ENCODE results near the gene AMFR.

AMFR gene

DNA sequence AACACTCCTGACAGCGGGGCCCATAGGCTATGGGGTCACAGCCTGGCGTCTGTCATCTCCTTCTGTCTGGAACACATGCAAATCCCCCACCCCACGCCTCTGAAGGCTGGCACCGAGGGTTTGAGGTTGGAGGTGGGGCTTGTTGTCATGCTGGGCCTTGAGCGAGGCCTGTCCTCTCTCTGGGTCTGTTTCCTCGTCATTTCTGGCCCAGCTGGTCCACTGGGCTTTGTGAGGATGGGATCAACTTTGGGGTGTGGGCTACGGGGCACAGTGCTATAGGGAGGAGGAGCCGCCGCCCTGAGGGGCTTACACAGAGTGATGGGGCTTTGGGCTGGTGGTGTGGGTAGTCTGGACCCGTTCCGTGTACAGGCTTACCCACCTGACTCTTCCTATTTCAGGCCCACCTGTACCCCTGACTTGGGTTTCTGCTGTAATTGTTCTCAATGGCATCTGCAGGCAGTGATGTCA, 87.5 kb downstream of the AMFR start:
- H3K9me3 ChIP-seq (ENCODE audit: control insufficient read depth, insufficient read depth, low read length), result no peaks in the 10 kb centered on the region
- H3K27ac ChIP-seq (ENCODE audit: low read depth, low read length), result no peak overlapping the region
- no peak overlapping the region for H3K9ac ChIP-seq (ENCODE audit: low read depth, low read length)
- no peaks in the 10 kb centered on the region for H3K4me1 ChIP-seq (ENCODE audit: control insufficient read depth, insufficient read depth, low read length)
- H3K27me3 ChIP-seq (ENCODE audit: control insufficient read depth, insufficient read depth, low read length), result no peaks in the 10 kb centered on the region
- no peak overlapping the region for H3K4me3 ChIP-seq (ENCODE audit: low read depth, low read length)
- no peaks in the 10 kb centered on the region; the same call in 1 of the 2 replicates for H3K36me3 ChIP-seq (ENCODE audit: control insufficient read depth, insufficient read depth, low read length)

- no peak overlapping the region for H3K27ac ChIP-seq (ENCODE audit: low read depth, low read length)
- H3K36me3 ChIP-seq (ENCODE audit: control insufficient read depth, insufficient read depth, low read length), result no peaks in the 10 kb centered on the region; the same call in 1 of the 2 replicates
Measured at GRCh38 chr16:56337131-56337857, 88.1 kb downstream of the AMFR start.

DNA sequence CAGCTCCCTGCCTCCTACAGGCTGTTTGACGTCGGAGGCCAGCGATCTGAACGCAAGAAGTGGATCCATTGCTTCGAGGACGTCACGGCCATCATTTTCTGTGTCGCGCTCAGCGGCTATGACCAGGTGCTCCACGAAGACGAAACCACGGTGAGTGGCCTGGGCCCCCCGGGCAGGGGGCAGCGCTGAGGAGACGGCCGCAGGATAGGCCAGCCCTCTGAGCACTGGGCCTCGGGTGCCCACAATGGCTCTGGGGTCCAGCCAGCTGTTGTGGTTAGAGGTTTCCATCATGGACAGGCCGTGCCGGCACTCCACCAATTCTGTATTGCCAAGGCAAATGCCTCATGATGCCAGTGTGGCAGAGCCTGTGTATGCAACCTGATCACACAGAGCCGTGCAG, 88.6 kb downstream of the AMFR start:
- no peaks in the 10 kb centered on the region for H3K9me3 ChIP-seq (ENCODE audit: control insufficient read depth, insufficient read depth, low read length)
- H3K4me1 ChIP-seq (ENCODE audit: control insufficient read depth, insufficient read depth, low read length), result no peaks in the 10 kb centered on the region
- H3K27ac ChIP-seq (ENCODE audit: low read depth, low read length), result no peak overlapping the region
- no peaks in the 10 kb centered on the region for H3K27me3 ChIP-seq (ENCODE audit: control insufficient read depth, insufficient read depth, low read length)
- H3K4me3 ChIP-seq (ENCODE audit: low read depth, low read length), result no peak overlapping the region
- no peak overlapping the region for H3K9ac ChIP-seq (ENCODE audit: low read depth, low read length)
- no peaks in the 10 kb centered on the region for H3K36me3 ChIP-seq (ENCODE audit: control insufficient read depth, insufficient read depth, low read length)

More at GRCh38 chr16:56337131-56337857, 88.1 kb downstream of the AMFR start:
- no peak overlapping the region for H3K9ac ChIP-seq (ENCODE audit: low read depth, low read length)
- H3K4me1 ChIP-seq (ENCODE audit: control insufficient read depth, insufficient read depth, low read length), result no peaks in the 10 kb centered on the region
- no peaks in the 10 kb centered on the region for H3K9me3 ChIP-seq (ENCODE audit: control insufficient read depth, insufficient read depth, low read length)
- H3K27me3 ChIP-seq (ENCODE audit: control insufficient read depth, insufficient read depth, low read length), result no peaks in the 10 kb centered on the region
- no peak overlapping the region for H3K4me3 ChIP-seq (ENCODE audit: low read depth, low read length)

GRCh38 chr16:56336071-56336688, 89.2 kb downstream of the AMFR start:
- Histone ChIP-seq H3K9ac (ENCODE audit: low read depth, low read length) (no peak overlapping the region), H3K27ac (ENCODE audit: low read depth, low read length) (no peak overlapping the region), H3K4me3 (ENCODE audit: low read depth, low read length) (no peak overlapping the region), H3K9me3 (ENCODE audit: control insufficient read depth, insufficient read depth, low read length) (no peaks in the 10 kb centered on the region), H3K36me3 (ENCODE audit: control insufficient read depth, insufficient read depth, low read length) (no peaks in the 10 kb centered on the region), H3K4me1 (ENCODE audit: control insufficient read depth, insufficient read depth, low read length) (no peaks in the 10 kb centered on the region), H3K27me3 (ENCODE audit: control insufficient read depth, insufficient read depth, low read length) (no peaks in the 10 kb centered on the region)

GRCh38 chr16:56334761-56335160, 90.6 kb downstream of the AMFR start:
- H3K4me3 ChIP-seq (ENCODE audit: low read depth, low read length), result no peak overlapping the region

DNA sequence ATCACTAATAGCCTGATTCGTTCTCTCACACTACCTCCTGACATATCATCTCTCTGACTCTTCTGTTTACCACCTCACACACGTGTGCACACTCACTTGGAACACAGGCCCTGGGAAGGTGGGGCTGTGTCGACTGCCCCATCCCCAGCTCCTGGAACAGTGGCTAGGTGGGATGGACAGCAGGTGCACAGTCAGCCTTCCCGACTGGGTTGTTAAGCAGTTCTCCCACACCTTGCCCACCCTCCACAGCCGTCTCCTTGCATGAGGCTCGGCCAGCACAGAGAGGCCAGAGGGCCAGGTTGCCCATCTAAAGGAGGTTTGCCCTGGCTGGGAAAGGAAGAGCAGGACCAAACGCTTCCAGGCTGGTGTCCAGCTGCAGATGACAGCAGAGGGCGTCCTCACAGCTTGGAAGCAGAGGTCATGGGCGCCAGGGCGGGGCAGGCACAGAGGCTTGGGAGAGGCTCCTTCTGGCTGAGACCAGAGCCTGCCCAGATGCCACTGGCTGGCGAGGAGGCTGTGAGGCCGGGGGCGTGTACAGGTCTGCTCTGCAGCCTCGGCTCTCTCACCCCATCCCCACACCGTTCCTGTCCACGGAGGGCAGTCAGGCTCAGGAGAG, 92.8 kb downstream of the AMFR start:
- no peak overlapping the region for H3K27ac ChIP-seq (ENCODE audit: low read depth, low read length)
- H3K4me1 ChIP-seq (ENCODE audit: control insufficient read depth, insufficient read depth, low read length), result no peaks in the 10 kb centered on the region
- H3K27me3 ChIP-seq (ENCODE audit: control insufficient read depth, insufficient read depth, low read length), result no peaks in the 10 kb centered on the region

More at GRCh38 chr16:56334761-56335160, 90.6 kb downstream of the AMFR start:
- H3K27ac ChIP-seq (ENCODE audit: low read depth, low read length), result no peak overlapping the region
- H3K9ac ChIP-seq (ENCODE audit: low read depth, low read length), result no peak overlapping the region
- no peaks in the 10 kb centered on the region for H3K4me1 ChIP-seq (ENCODE audit: control insufficient read depth, insufficient read depth, low read length)
- H3K9me3 ChIP-seq (ENCODE audit: control insufficient read depth, insufficient read depth, low read length), result no peaks in the 10 kb centered on the region
- no peaks in the 10 kb centered on the region for H3K27me3 ChIP-seq (ENCODE audit: control insufficient read depth, insufficient read depth, low read length)
- H3K36me3 ChIP-seq (ENCODE audit: control insufficient read depth, insufficient read depth, low read length), result no peaks in the 10 kb centered on the region

GRCh38 chr16:56331915-56332314, 93.4 kb downstream of the AMFR start:
- H3K27ac ChIP-seq (ENCODE audit: low read depth, low read length), result no peak overlapping the region
- H3K9ac ChIP-seq (ENCODE audit: low read depth, low read length), result no peak overlapping the region
- H3K4me3 ChIP-seq (ENCODE audit: low read depth, low read length), result no peak overlapping the region
- no peaks in the 10 kb centered on the region for H3K36me3 ChIP-seq (ENCODE audit: control insufficient read depth, insufficient read depth, low read length)
- no peaks in the 10 kb centered on the region for H3K27me3 ChIP-seq (ENCODE audit: control insufficient read depth, insufficient read depth, low read length)
- no peaks in the 10 kb centered on the region for H3K9me3 ChIP-seq (ENCODE audit: control insufficient read depth, insufficient read depth, low read length)
- no peaks in the 10 kb centered on the region for H3K4me1 ChIP-seq (ENCODE audit: control insufficient read depth, insufficient read depth, low read length)

More for the DNA sequence above, 92.8 kb downstream of the AMFR start:
- Histone ChIP-seq H3K4me3 (ENCODE audit: low read depth, low read length) (no peak overlapping the region), H3K36me3 (ENCODE audit: control insufficient read depth, insufficient read depth, low read length) (no peaks in the 10 kb centered on the region), H3K9ac (ENCODE audit: low read depth, low read length) (no peak overlapping the region), H3K9me3 (ENCODE audit: control insufficient read depth, insufficient read depth, low read length) (no peaks in the 10 kb centered on the region)

DNA sequence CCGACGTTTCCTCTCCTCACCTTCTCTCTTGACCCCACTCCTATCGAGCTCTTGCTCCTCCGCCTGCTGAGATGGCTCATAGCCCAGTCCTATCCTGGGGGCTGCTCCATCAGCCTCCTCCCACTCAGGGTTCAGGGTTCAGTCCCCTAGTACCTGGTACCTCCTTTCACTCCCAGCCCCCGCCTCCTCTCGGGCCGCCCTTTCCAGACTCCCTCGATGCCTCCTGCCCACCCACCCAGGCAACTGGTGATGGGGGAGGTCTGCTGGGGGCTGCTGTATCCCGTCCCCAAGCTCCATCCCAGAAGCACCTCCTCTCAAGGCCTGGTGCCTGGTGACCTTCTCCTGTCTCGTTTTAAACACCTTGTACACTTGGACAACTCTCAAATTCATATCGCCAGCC, 93.9 kb downstream of the AMFR start:
- no peaks in the 10 kb centered on the region for H3K27me3 ChIP-seq (ENCODE audit: control insufficient read depth, insufficient read depth, low read length)
- no peaks in the 10 kb centered on the region for H3K4me1 ChIP-seq (ENCODE audit: control insufficient read depth, insufficient read depth, low read length)
- no peak overlapping the region for H3K4me3 ChIP-seq (ENCODE audit: low read depth, low read length)
- no peaks in the 10 kb centered on the region for H3K36me3 ChIP-seq (ENCODE audit: control insufficient read depth, insufficient read depth, low read length)
- H3K9ac ChIP-seq (ENCODE audit: low read depth, low read length), result no peak overlapping the region
- H3K27ac ChIP-seq (ENCODE audit: low read depth, low read length), result no peak overlapping the region
- no peaks in the 10 kb centered on the region for H3K9me3 ChIP-seq (ENCODE audit: control insufficient read depth, insufficient read depth, low read length)

DNA sequence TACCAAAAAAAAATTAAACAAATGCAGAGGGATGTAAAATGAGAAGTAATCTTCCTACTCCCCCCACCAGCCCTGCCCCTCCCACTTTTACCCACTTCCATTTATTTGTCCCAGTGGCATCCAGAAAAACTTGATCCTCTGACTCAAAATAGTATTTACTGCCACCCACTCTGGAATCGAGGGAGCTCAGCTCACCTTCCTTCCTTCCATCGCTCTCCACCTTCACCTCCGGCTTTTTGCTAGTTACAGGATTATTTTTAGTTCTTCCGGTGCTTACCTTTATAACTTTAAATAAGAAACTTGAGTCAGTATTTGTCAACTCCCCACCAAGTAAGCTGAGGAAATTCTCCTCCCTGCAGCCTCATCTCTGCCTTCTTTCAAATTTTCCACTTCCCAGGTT, 94.9 kb downstream of the AMFR start:
- no peaks in the 10 kb centered on the region for H3K36me3 ChIP-seq (ENCODE audit: control insufficient read depth, insufficient read depth, low read length)
- H3K4me3 ChIP-seq (ENCODE audit: low read depth, low read length), result no peak overlapping the region
- no peaks in the 10 kb centered on the region for H3K4me1 ChIP-seq (ENCODE audit: control insufficient read depth, insufficient read depth, low read length)
- no peak overlapping the region for H3K9ac ChIP-seq (ENCODE audit: low read depth, low read length)
- H3K27me3 ChIP-seq (ENCODE audit: control insufficient read depth, insufficient read depth, low read length), result no peaks in the 10 kb centered on the region
- H3K27ac ChIP-seq (ENCODE audit: low read depth, low read length), result no peak overlapping the region
- H3K9me3 ChIP-seq (ENCODE audit: control insufficient read depth, insufficient read depth, low read length), result no peaks in the 10 kb centered on the region

- H3K9ac ChIP-seq (ENCODE audit: low read depth, low read length), result no peak overlapping the region
- no peaks in the 10 kb centered on the region for H3K9me3 ChIP-seq (ENCODE audit: control insufficient read depth, insufficient read depth, low read length)
Measured at GRCh38 chr16:56329887-56330286, 95.5 kb downstream of the AMFR start.

More at GRCh38 chr16:56329887-56330286, 95.5 kb downstream of the AMFR start:
- Histone ChIP-seq H3K4me1 (ENCODE audit: control insufficient read depth, insufficient read depth, low read length) (no peaks in the 10 kb centered on the region), H3K27me3 (ENCODE audit: control insufficient read depth, insufficient read depth, low read length) (no peaks in the 10 kb centered on the region), H3K27ac (ENCODE audit: low read depth, low read length) (no peak overlapping the region), H3K36me3 (ENCODE audit: control insufficient read depth, insufficient read depth, low read length) (no peaks in the 10 kb centered on the region), H3K4me3 (ENCODE audit: low read depth, low read length) (no peak overlapping the region)
